Activated T-helper 17 cell treated with anti-CD3 and anti-CD28 coated beads, Interleukin-2, amount 50 U/mL, for 72 hours (primary cell): Measurements from ENCODE around the gene AFG3L2. TPM values are rescaled to one million over a fixed set of nuclear protein-coding genes. Genes with fewer than 3 reads are reported as not detected.

Experiments
- ATAC-seq: fragments of 150-1000 bp; cut with Tn5 transposase; replicated peaks from 2 replicates; pipeline ENCODE4 v1.10.0; 2021; ENCODE audit warnings: mild to moderate bottlenecking, moderate library complexity
- H3K27ac Mint-ChIP-seq: one replicate; pipeline ENCODE4 v1.8.0; 2022; ENCODE audit warnings: mixed read lengths
- H3K27me3 Mint-ChIP-seq: one replicate; pipeline ENCODE4 v1.8.0; 2022; ENCODE audit warnings: mixed read lengths
- H3K36me3 Mint-ChIP-seq: one replicate; pipeline ENCODE4 v1.8.0; 2022; ENCODE audit warnings: low read depth, mild to moderate bottlenecking, mixed read lengths
- H3K4me1 Mint-ChIP-seq: one replicate; pipeline ENCODE4 v1.8.0; 2022; ENCODE audit warnings: mixed read lengths
- H3K4me3 Mint-ChIP-seq: one replicate; pipeline ENCODE4 v1.8.0; 2022; ENCODE audit warnings: mild to moderate bottlenecking, mixed read lengths
- H3K9me3 Mint-ChIP-seq: one replicate; pipeline ENCODE4 v1.8.0; 2022; ENCODE audit warnings: mixed read lengths
- total RNA-seq, 2 donors: library from RNA; stranded (reverse); gene quantifications; one replicate each; pipeline ENCODE4 v1.2.3, GENCODE V29; 2022

AFG3L2 gene
- total RNA-seq, 2 donors from 2014 or later = 30.6 to 63.9 TPM

DNA sequence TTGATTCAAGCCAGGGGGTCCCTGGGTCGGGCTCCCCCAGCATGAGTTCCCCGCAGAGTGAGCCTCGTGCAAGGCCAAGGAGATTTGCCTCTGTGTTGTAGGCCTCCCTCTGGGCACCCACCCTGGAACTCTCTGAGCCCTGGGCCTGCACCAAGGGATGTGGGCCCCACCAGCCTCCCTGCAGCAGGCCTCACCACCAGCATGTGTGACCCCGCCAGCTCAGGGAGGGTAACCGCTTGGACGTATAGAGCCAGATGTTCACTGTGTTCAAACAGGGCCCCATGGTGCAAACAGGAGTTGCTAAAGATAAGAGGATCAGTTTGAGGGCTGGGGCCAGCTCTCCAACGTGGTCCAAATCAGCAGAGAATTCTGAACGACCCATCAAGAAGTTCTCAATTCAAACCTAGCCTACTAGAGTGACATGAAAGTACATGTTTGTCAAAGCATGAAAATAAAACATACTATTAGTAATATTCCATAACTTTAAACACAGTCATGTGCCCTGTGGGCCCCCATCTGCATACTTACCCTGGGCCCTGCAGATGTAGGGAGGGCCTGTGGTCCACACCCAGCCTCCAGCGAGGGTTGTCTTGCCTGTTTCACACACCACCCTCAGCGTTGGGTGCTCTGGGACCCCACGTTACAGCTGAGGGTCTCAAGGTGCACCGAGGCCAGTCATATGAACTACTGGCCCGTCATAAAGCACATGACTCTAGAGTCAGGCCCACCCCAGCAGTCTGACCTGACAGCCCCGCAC lies 74.5 kb downstream of the AFG3L2 start:
- H3K27me3 Mint-ChIP-seq = peaks cover 31% of the 10 kb centered on the region
- no peaks in the 10 kb centered on the region for H3K9me3 Mint-ChIP-seq
- no peaks in the 10 kb centered on the region for H3K4me1 Mint-ChIP-seq
- no peak overlapping the region for H3K4me3 Mint-ChIP-seq
- no peak for ATAC-seq
- H3K27ac Mint-ChIP-seq = no peak overlapping the region
- peaks cover 11% of the 10 kb centered on the region for H3K36me3 Mint-ChIP-seq

- Mint-ChIP-seq H3K27ac (no peak overlapping the region), H3K27me3 (peaks cover 22% of the 10 kb centered on the region), H3K4me1 (no peaks in the 10 kb centered on the region), H3K9me3 (no peaks in the 10 kb centered on the region), H3K4me3 (no peak overlapping the region), H3K36me3 (no peaks in the 10 kb centered on the region)
- no peak for ATAC-seq
Measured at GRCh38 chr18:12301263-12302005, 75.6 kb downstream of the AFG3L2 start.

GRCh38 chr18:12299862-12300261 lies 77.2 kb downstream of the AFG3L2 start:
- no peak overlapping the region for H3K4me3 Mint-ChIP-seq
- no peaks in the 10 kb centered on the region for H3K9me3 Mint-ChIP-seq
- peaks cover 12% of the 10 kb centered on the region for H3K27me3 Mint-ChIP-seq
- H3K27ac Mint-ChIP-seq = no peak overlapping the region
- no peaks in the 10 kb centered on the region for H3K36me3 Mint-ChIP-seq
- no peaks in the 10 kb centered on the region for H3K4me1 Mint-ChIP-seq
- ATAC-seq = no peak

- Mint-ChIP-seq H3K27me3 (peaks cover 9% of the 10 kb centered on the region), H3K36me3 (no peaks in the 10 kb centered on the region), H3K4me1 (no peaks in the 10 kb centered on the region), H3K9me3 (no peaks in the 10 kb centered on the region), H3K4me3 (no peak overlapping the region), H3K27ac (no peak overlapping the region)
- no peak for ATAC-seq
Measured at GRCh38 chr18:12296457-12296856, 80.6 kb downstream of the AFG3L2 start.

- H3K4me3 Mint-ChIP-seq = no peak overlapping the region
Measured at GRCh38 chr18:12296087-12296403, 81.0 kb downstream of the AFG3L2 start.

GRCh38 chr18:12295389-12296086 lies 81.5 kb downstream of the AFG3L2 start:
- H3K27me3 Mint-ChIP-seq = peaks cover 6% of the 10 kb centered on the region
- no peaks in the 10 kb centered on the region for H3K4me1 Mint-ChIP-seq
- H3K36me3 Mint-ChIP-seq = no peaks in the 10 kb centered on the region
- no peak for ATAC-seq
- no peaks in the 10 kb centered on the region for H3K9me3 Mint-ChIP-seq
- H3K4me3 Mint-ChIP-seq = no peak overlapping the region
- H3K27ac Mint-ChIP-seq = no peak overlapping the region

More at GRCh38 chr18:12296087-12296403, 81.0 kb downstream of the AFG3L2 start:
- H3K9me3 Mint-ChIP-seq = no peaks in the 10 kb centered on the region
- ATAC-seq = no peak
- peaks cover 9% of the 10 kb centered on the region for H3K27me3 Mint-ChIP-seq
- H3K27ac Mint-ChIP-seq = no peak overlapping the region
- no peaks in the 10 kb centered on the region for H3K36me3 Mint-ChIP-seq
- H3K4me1 Mint-ChIP-seq = no peaks in the 10 kb centered on the region

GRCh38 chr18:12293831-12294230 lies 83.2 kb downstream of the AFG3L2 start:
- H3K4me1 Mint-ChIP-seq = no peaks in the 10 kb centered on the region

DNA sequence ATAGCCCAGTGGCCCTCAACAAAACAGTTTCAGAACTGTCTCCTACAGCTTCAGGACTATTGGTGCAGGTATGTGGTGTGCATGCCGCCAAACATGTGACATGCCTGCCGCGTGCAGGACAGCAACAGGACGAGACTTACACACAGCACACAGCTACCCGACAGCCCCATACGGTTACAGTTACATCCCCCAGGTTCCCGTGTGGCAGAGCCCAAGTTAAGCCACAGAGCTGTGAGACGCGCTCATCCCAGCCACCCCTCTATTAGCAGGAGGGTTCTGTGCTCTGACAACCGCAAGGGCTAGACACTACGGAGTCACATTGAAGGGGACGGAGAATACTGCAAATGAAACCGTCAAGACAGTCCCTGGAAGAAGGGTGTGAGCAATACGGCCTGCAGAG lies 85.3 kb downstream of the AFG3L2 start:
- no peaks in the 10 kb centered on the region for H3K4me1 Mint-ChIP-seq
- H3K27me3 Mint-ChIP-seq = peaks cover 23% of the 10 kb centered on the region
- no peak overlapping the region for H3K4me3 Mint-ChIP-seq
- no peaks in the 10 kb centered on the region for H3K36me3 Mint-ChIP-seq
- no peaks in the 10 kb centered on the region for H3K9me3 Mint-ChIP-seq
- H3K27ac Mint-ChIP-seq = no peak overlapping the region
- no peak for ATAC-seq

More at GRCh38 chr18:12293831-12294230, 83.2 kb downstream of the AFG3L2 start:
- Mint-ChIP-seq H3K4me3 (no peak overlapping the region), H3K27ac (no peak overlapping the region), H3K36me3 (no peaks in the 10 kb centered on the region), H3K27me3 (peaks cover 17% of the 10 kb centered on the region), H3K9me3 (no peaks in the 10 kb centered on the region)
- no peak for ATAC-seq

DNA sequence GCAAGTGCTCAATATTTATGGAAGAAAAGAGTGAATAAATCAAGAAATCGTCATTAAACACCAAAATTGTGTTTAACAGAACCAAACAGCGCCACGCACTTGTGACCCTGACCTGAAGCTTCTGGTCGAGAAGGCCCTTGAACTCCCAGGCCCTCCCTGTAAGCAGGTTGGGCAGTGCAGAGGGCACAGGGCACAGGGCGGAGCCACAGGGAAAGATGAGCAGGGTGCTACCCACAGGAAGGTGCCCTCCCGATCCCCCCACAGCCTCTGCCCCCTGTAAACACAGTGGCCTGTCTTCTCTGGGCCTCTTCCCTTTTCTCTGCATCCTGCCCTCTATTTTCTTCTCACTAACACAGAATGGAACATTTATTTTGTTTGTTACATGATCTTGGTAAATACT lies 85.9 kb downstream of the AFG3L2 start:
- Mint-ChIP-seq H3K36me3 (no peaks in the 10 kb centered on the region), H3K4me1 (no peaks in the 10 kb centered on the region), H3K27ac (no peak overlapping the region), H3K27me3 (peaks cover 23% of the 10 kb centered on the region), H3K9me3 (no peaks in the 10 kb centered on the region), H3K4me3 (no peak overlapping the region)
- ATAC-seq = no peak

DNA sequence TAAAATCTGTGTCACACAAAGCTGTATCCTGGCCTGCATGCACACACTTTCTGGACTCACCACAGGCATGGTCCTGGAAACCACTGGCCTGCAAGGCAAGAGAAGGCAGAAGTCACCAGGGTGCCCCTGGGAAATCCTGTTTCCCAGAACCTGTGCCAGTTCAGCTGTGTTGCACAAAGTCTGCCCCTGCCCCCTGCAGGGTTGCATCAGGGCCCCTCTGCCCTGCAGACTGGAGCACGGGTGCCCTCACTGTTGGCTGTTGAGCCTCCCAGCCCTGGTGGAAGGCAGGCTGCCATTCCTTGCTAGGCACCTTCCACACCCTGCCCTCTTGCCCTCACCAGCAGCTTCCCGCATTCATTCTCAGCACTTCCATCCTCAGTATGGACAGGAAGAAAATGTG lies 86.9 kb downstream of the AFG3L2 start:
- Mint-ChIP-seq H3K27me3 (peaks cover 26% of the 10 kb centered on the region), H3K4me1 (no peaks in the 10 kb centered on the region), H3K36me3 (no peaks in the 10 kb centered on the region), H3K27ac (no peak overlapping the region), H3K9me3 (no peaks in the 10 kb centered on the region), H3K4me3 (no peak overlapping the region)
- no peak for ATAC-seq

DNA sequence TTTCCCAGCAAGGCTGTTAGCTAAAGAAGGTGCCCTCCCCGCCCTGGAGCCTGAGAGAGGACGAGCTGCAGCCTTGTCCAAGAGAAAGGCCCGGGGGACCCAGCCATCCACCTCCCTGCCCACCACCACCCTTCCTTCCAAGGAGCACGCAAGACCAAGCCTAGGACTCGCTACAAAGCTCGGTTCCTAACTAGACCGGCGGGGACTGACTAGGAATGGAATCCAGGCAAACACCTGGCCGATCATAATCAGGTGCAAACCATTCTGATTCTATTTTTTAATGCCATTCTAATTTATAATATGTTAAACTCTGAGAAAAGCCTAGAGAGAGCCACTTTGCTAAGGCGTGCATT lies 88.6 kb downstream of the AFG3L2 start:
- ATAC-seq = no peak
- Mint-ChIP-seq H3K27me3 (peaks cover 26% of the 10 kb centered on the region), H3K4me3 (no peak overlapping the region)

GRCh38 chr18:12287684-12288402 lies 89.2 kb downstream of the AFG3L2 start:
- Mint-ChIP-seq H3K9me3 (no peaks in the 10 kb centered on the region), H3K27me3 (peaks cover 26% of the 10 kb centered on the region)
- no peak for ATAC-seq

More for the DNA sequence above, 88.6 kb downstream of the AFG3L2 start:
- H3K36me3 Mint-ChIP-seq = no peaks in the 10 kb centered on the region
- H3K27ac Mint-ChIP-seq = no peak overlapping the region
- H3K9me3 Mint-ChIP-seq = no peaks in the 10 kb centered on the region
- no peaks in the 10 kb centered on the region for H3K4me1 Mint-ChIP-seq

DNA sequence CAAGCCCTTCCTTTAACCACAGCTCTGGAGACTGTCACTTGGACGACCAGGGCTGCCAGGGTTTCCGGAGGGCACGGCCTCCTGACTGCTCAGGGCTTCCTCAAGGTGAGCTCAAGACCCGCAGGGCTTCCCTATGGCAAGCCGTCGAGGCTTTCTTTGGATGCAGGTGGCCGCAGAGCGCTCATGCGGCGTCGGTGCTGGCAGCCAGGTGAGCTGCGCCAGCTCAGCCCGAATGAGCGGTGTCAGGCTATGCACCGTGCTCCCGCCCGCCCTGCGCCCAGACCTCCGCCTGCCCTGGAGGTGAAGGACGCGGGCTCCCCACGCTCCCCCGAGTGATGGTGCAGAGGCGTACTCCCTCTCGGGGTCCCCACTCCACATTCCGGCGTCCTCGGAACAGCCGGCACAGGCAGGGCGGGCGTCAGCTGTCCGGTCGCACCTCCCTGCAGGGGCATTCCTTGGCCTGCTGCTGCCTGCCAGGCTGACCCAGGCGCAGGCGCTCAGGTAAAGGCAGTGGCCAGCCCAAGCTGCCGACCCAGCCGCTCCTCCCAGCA lies 89.8 kb downstream of the AFG3L2 start:
- ATAC-seq = no peak
- Mint-ChIP-seq H3K27me3 (peaks cover 26% of the 10 kb centered on the region), H3K27ac (no peak overlapping the region), H3K9me3 (no peaks in the 10 kb centered on the region), H3K4me3 (no peak overlapping the region), H3K4me1 (no peaks in the 10 kb centered on the region), H3K36me3 (no peaks in the 10 kb centered on the region)

More at GRCh38 chr18:12287684-12288402, 89.2 kb downstream of the AFG3L2 start:
- H3K4me3 Mint-ChIP-seq = no peak overlapping the region
- no peak overlapping the region for H3K27ac Mint-ChIP-seq
- H3K4me1 Mint-ChIP-seq = no peaks in the 10 kb centered on the region
- no peaks in the 10 kb centered on the region for H3K36me3 Mint-ChIP-seq

GRCh38 chr18:12283666-12284065 lies 93.4 kb downstream of the AFG3L2 start:
- H3K27ac Mint-ChIP-seq = no peak overlapping the region
- no peak for ATAC-seq
- no peaks in the 10 kb centered on the region for H3K9me3 Mint-ChIP-seq
- H3K4me1 Mint-ChIP-seq = no peaks in the 10 kb centered on the region
- no peak overlapping the region for H3K4me3 Mint-ChIP-seq
- H3K27me3 Mint-ChIP-seq = peaks cover 12% of the 10 kb centered on the region
- no peaks in the 10 kb centered on the region for H3K36me3 Mint-ChIP-seq
